OCI-LY3 (cell line): Measurements from ENCODE around the gene PSMG1.
A peak's percentile ranks its signal among the peaks of the same experiment; 100 is the strongest.

Source experiments
- H2AFZ ChIP-seq: fragments of 200-600, 300-600 bp; shearing (Covaris generic); 2 replicates; pipeline ENCODE4 v1.6.0; 2014; ENCODE audit warnings: antibody characterized with exemption, low read depth, low read length
- H3K27ac ChIP-seq: fragments of 200-600, 300-600 bp; sonication (generic); 2 replicates; pipeline ENCODE4 v1.5.1; 2014; ENCODE audit warnings: mild to moderate bottlenecking, low read length, moderate library complexity, mixed read lengths
- H3K27me3 ChIP-seq: fragments of 200-600, 300-600 bp; sonication (generic); 2 replicates; pipeline ENCODE4 v1.6.1; 2014; ENCODE audit warnings: low read depth, low read length, mixed read lengths
- H3K36me3 ChIP-seq: fragments of 200-600, 300-600 bp; sonication (generic); replicated peaks from 2 replicates; pipeline ENCODE3; 2014; ENCODE audit warnings: low read depth, low read length, mixed read lengths
- H3K4me1 ChIP-seq: fragments of 300-600, 200-600 bp; sonication (generic); 2 replicates; pipeline ENCODE4 v1.6.1; 2014; ENCODE audit warnings: low read length, mixed read lengths
- H3K4me2 ChIP-seq: fragments of 200-600, 300-600 bp; sonication (generic); 2 replicates; pipeline ENCODE4 v1.6.1; 2014; ENCODE audit warnings: low read length, mixed read lengths
- H3K4me3 ChIP-seq: fragments of 300-600, 200-600 bp; sonication (generic); 2 replicates; pipeline ENCODE4 v1.5.1; 2014; ENCODE audit warnings: antibody characterized with exemption, mild to moderate bottlenecking, low read length, moderate library complexity
- H3K79me2 ChIP-seq: fragments of 300-600, 200-600 bp; shearing (Covaris generic); 2 replicates; pipeline ENCODE4 v1.6.1; 2014; ENCODE audit warnings: mild to moderate bottlenecking, low read length, mixed read lengths
- H3K9ac ChIP-seq: fragments of 300-600, 200-600 bp; shearing (Covaris generic); 2 replicates; pipeline ENCODE4 v1.6.0; 2014; ENCODE audit warnings: mild to moderate bottlenecking, low read length, moderate library complexity
- H3K9me3 ChIP-seq: fragments of 200-600, 300-600 bp; shearing (Covaris generic); 2 replicates; pipeline ENCODE4 v1.6.1; 2014; ENCODE audit warnings: low read length, mixed read lengths; ENCODE audit not compliant: insufficient read depth
- H4K20me1 ChIP-seq: fragments of 200-600, 300-600 bp; sonication (generic); 2 replicates; pipeline ENCODE4 v1.6.1; 2016; ENCODE audit warnings: low read length, mixed read lengths; ENCODE audit not compliant: insufficient read depth
- CTCF ChIP-seq: fragments of 200-600, 300-600 bp; sonication (generic); IDR thresholded peaks from 2 replicates; pipeline ENCODE4 v1.5.1; 2014; ENCODE audit warnings: antibody characterized with exemption, low read length, low read depth
- EZH2phosphoT487 ChIP-seq: fragments of 200-600 bp; shearing (Covaris generic); IDR thresholded peaks from 2 replicates; pipeline ENCODE4 v1.6.1; 2018; ENCODE audit warnings: antibody characterized with exemption, mixed run types, low read depth

The PSMG1 gene

GRCh38 chr21:39125752-39126485, 57.3 kb downstream of the PSMG1 start:
- H3K4me2 ChIP-seq = no peak overlapping the region
- peaks cover 12% of the 10 kb centered on the region; the same call in 1 of the 2 replicates for H3K27me3 ChIP-seq
- H3K79me2 ChIP-seq = no peaks in the 10 kb centered on the region
- H2AFZ ChIP-seq = no peak overlapping the region
- H3K4me1 ChIP-seq = no peaks in the 10 kb centered on the region
- H3K4me3 ChIP-seq = no peak overlapping the region
- no peaks in the 10 kb centered on the region for H4K20me1 ChIP-seq
- H3K9ac ChIP-seq = no peak overlapping the region
- no peaks in the 10 kb centered on the region for H3K36me3 ChIP-seq
- H3K27ac ChIP-seq = no peak overlapping the region
- H3K9me3 ChIP-seq = no peaks in the 10 kb centered on the region
- no peak for TF ChIP-seq EZH2phosphoT487
- TF ChIP-seq CTCF = peak; percentile 57
